H9 (cell line): ENCODE data around the gene IRF2BP1. TPM values are rescaled to one million over a fixed set of nuclear protein-coding genes. Genes with fewer than 3 reads are reported as not detected.

Experiments
- DNase-seq: peaks from one replicate; pipeline ENCODE4 v3.0.0-alpha.2; 2017
- H2AFZ ChIP-seq: one replicate; pipeline ENCODE4 v1.6.1; 2013; ENCODE audit warnings: mild to moderate bottlenecking, low read length, control low read depth, moderate library complexity
- H2AK5ac ChIP-seq: 2 replicates; pipeline ENCODE4 v1.6.1; 2013; ENCODE audit warnings: low read length, control low read depth, mixed read lengths; ENCODE audit not compliant: insufficient read length
- H2BK120ac ChIP-seq: one replicate; pipeline ENCODE4 v1.6.1; 2013; ENCODE audit warnings: low read depth, mild to moderate bottlenecking, low read length, control low read depth, inconsistent platforms; ENCODE audit not compliant: poor library complexity, severe bottlenecking
- H2BK12ac ChIP-seq: 2 replicates; pipeline ENCODE4 v1.6.1; 2013; ENCODE audit warnings: low read length, control low read depth, mixed read lengths, low read depth; ENCODE audit not compliant: insufficient read length
- H2BK15ac ChIP-seq: 2 replicates; pipeline ENCODE4 v1.6.1; 2013; ENCODE audit warnings: low read depth, low read length, control low read depth
- H2BK20ac ChIP-seq: one replicate; pipeline ENCODE4 v1.6.1; 2013; ENCODE audit warnings: low read depth, mild to moderate bottlenecking, low read length, control low read depth, inconsistent platforms; ENCODE audit not compliant: poor library complexity, severe bottlenecking
- H2BK5ac ChIP-seq: 2 replicates; pipeline ENCODE4 v1.6.1; 2013; ENCODE audit warnings: low read length, control low read depth, mixed read lengths; ENCODE audit not compliant: insufficient read length
- H3K14ac ChIP-seq: 2 replicates; pipeline ENCODE4 v1.6.1; 2013; ENCODE audit warnings: low read length, control low read depth; ENCODE audit not compliant: insufficient read depth
- H3K18ac ChIP-seq: 2 replicates; pipeline ENCODE4 v1.6.1; 2013; ENCODE audit warnings: low read depth, mild to moderate bottlenecking, mixed read lengths, low read length, control low read depth; ENCODE audit not compliant: insufficient read length
- H3K23ac ChIP-seq: 2 replicates; pipeline ENCODE4 v1.6.1; 2013; ENCODE audit warnings: low read length, control low read depth, mixed read lengths, low read depth; ENCODE audit not compliant: insufficient read length
- H3K23me2 ChIP-seq: 2 replicates; pipeline ENCODE4 v1.6.1; 2013; ENCODE audit warnings: low read depth, mild to moderate bottlenecking, mixed read lengths, low read length, control low read depth; ENCODE audit not compliant: insufficient read length, poor library complexity, severe bottlenecking
- H3K27ac ChIP-seq: 2 replicates; pipeline ENCODE4 v1.5.1; 2013; ENCODE audit warnings: low read length, control low read depth, mixed read lengths, low read depth; ENCODE audit not compliant: insufficient read length
- H3K27me3 ChIP-seq: 2 replicates; pipeline ENCODE4 v1.6.1; 2013; ENCODE audit warnings: low read length, control low read depth, inconsistent platforms; ENCODE audit not compliant: insufficient read depth
- H3K4ac ChIP-seq: 2 replicates; pipeline ENCODE4 v1.6.1; 2013; ENCODE audit warnings: low read depth, mild to moderate bottlenecking, control low read depth, inconsistent platforms, low read length, moderate library complexity
- H3K4me1 ChIP-seq: 2 replicates; pipeline ENCODE4 v1.6.1; 2013; ENCODE audit warnings: low read length, control low read depth, inconsistent platforms; ENCODE audit not compliant: insufficient read depth
- H3K4me2 ChIP-seq: 2 replicates; pipeline ENCODE4 v1.6.1; 2013; ENCODE audit warnings: low read length, control low read depth, mixed read lengths; ENCODE audit not compliant: insufficient read length, insufficient read depth
- H3K56ac ChIP-seq: 2 replicates; pipeline ENCODE4 v1.6.1; 2013; ENCODE audit warnings: low read depth, mild to moderate bottlenecking, mixed read lengths, low read length, control low read depth; ENCODE audit not compliant: insufficient read length
- H3K79me1 ChIP-seq: 2 replicates; pipeline ENCODE4 v1.6.1; 2013; ENCODE audit warnings: low read depth, mild to moderate bottlenecking, moderate library complexity, low read length, control low read depth, inconsistent platforms; ENCODE audit not compliant: insufficient read depth, poor library complexity, severe bottlenecking
- H3K79me2 ChIP-seq: 2 replicates; pipeline ENCODE4 v1.6.1; 2013; ENCODE audit warnings: low read length, control low read depth, inconsistent platforms; ENCODE audit not compliant: insufficient read depth
- H3K9ac ChIP-seq: 2 replicates; pipeline ENCODE4 v1.6.1; 2013; ENCODE audit warnings: low read length, control low read depth, mixed read lengths; ENCODE audit not compliant: insufficient read length; ENCODE audit errors: extremely low read depth
- H3K9me3 ChIP-seq: one replicate; pipeline ENCODE4 v1.6.1; 2013; ENCODE audit warnings: low read depth, low read length, inconsistent platforms; ENCODE audit not compliant: control insufficient read depth
- H3T11ph ChIP-seq: one replicate; pipeline ENCODE4 v1.6.1; 2013; ENCODE audit warnings: mild to moderate bottlenecking, low read length, control low read depth, inconsistent platforms
- H4K20me1 ChIP-seq: one replicate; pipeline ENCODE4 v1.6.1; 2013; ENCODE audit not compliant: control insufficient read depth, insufficient read length, insufficient read depth
- H4K5ac ChIP-seq: 2 replicates; pipeline ENCODE4 v1.6.1; 2013; ENCODE audit warnings: low read depth, mild to moderate bottlenecking, mixed read lengths, low read length, control low read depth; ENCODE audit not compliant: insufficient read length
- H4K8ac ChIP-seq: replicated peaks from 2 replicates; pipeline ENCODE4 v1.6.1; 2013; ENCODE audit warnings: low read length, control low read depth, mixed read lengths, low read depth; ENCODE audit not compliant: insufficient read length
- H4K91ac ChIP-seq: 2 replicates; pipeline ENCODE4 v1.6.1; 2013; ENCODE audit warnings: low read depth, mild to moderate bottlenecking, moderate library complexity, mixed read lengths, low read length, control low read depth; ENCODE audit not compliant: insufficient read length
- H3K27ac Mint-ChIP-seq, 3 experiments: 2 replicates in 2 of 3; 3 replicates in 1 of 3; pipeline ENCODE4 v1.8.0; 2020 to 2021; ENCODE audit warnings: mixed read lengths in 3 of 3, mild to moderate bottlenecking in 1 of 3, moderate library complexity in 1 of 3
- H3K27me3 Mint-ChIP-seq: 2 replicates; pipeline ENCODE4 v1.8.0; 2021; ENCODE audit warnings: low read depth, mild to moderate bottlenecking, moderate library complexity, mixed read lengths
- H3K36me3 Mint-ChIP-seq, 3 experiments: 2 replicates in 2 of 3; 3 replicates in 1 of 3; pipeline ENCODE4 v1.8.0; 2020 to 2021; ENCODE audit warnings: low read depth in 3 of 3, mixed read lengths in 3 of 3; ENCODE audit not compliant: insufficient read depth in 1 of 3
- H3K4me1 Mint-ChIP-seq, 2 experiments: 2 replicates each; pipeline ENCODE4 v1.8.0; 2020; ENCODE audit warnings: mixed read lengths in 2 of 2
- H3K4me3 Mint-ChIP-seq, 2 experiments: 2 replicates in 1 of 2; 3 replicates in 1 of 2; pipeline ENCODE4 v1.8.0; 2020 to 2021; ENCODE audit warnings: mild to moderate bottlenecking in 2 of 2, mixed read lengths in 2 of 2, moderate library complexity in 1 of 2
- H3K9me3 Mint-ChIP-seq, 2 experiments: 2 replicates in 1 of 2; 3 replicates in 1 of 2; pipeline ENCODE4 v1.8.0; 2020; ENCODE audit warnings: mild to moderate bottlenecking in 2 of 2, mixed read lengths in 2 of 2, moderate library complexity in 1 of 2
- WGBS: extraction: QIAGEN DNeasy Blood & Tissue Kit; methylation state at CpG from one replicate; pipeline ENCODE4 v1.1.7; 2013; ENCODE audit warnings: missing lambda C conversion rate, low lambda C conversion rate, mixed read lengths; ENCODE audit not compliant: insufficient read length; ENCODE audit errors: extremely low coverage; 5-methylcytosine and 5-hydroxymethylcytosine counted together
- total RNA-seq: library from RNA; stranded (reverse); gene quantifications from 2 replicates; pipeline ENCODE4 v1.2.1, GENCODE V29; 2021
- TF ChIP-seq, protein P1 (sequence below): fragments of 200-600 bp; sonication (generic); conservative IDR thresholded peaks from 3 replicates; pipeline ENCODE4 v1.8.0; 2021; ENCODE audit warnings: antibody characterized with exemption, mild to moderate bottlenecking

The IRF2BP1 gene
- total RNA-seq, 1 experiment from 2014 or later = 28.2 TPM

- Histone ChIP-seq H3K56ac (no peak overlapping the region), H4K91ac (no peak overlapping the region), H3K9me3 (no peaks in the 10 kb centered on the region), H2BK20ac (no peak overlapping the region), H2BK15ac (no peak overlapping the region), H3K79me1 (no peaks in the 10 kb centered on the region), H3K27ac (no peak overlapping the region), H2AFZ (no peak overlapping the region), H2BK5ac (no peak overlapping the region), H2BK12ac (no peak overlapping the region), H3K9ac (no peak overlapping the region), H3K23me2 (no peaks in the 10 kb centered on the region), H3K4ac (no peak overlapping the region), H3K4me1 (no peaks in the 10 kb centered on the region), H3T11ph (no peak overlapping the region), H4K5ac (no peak overlapping the region), H4K8ac (no peak overlapping the region), H3K14ac (no peak overlapping the region), H4K20me1 (no peaks in the 10 kb centered on the region), H3K4me2 (no peak overlapping the region), H3K18ac (no peak overlapping the region), H3K23ac (no peak overlapping the region), H3K79me2 (peaks cover 3% of the 10 kb centered on the region; the same call in 1 of the 2 replicates), H2AK5ac (no peak overlapping the region), H2BK120ac (no peak overlapping the region), H3K27me3 (no peaks in the 10 kb centered on the region)
- Mint-ChIP-seq H3K27me3 (no peaks in the 10 kb centered on the region), H3K4me3 (no peak overlapping the region; a peak in 1 of 5 replicates), H3K9me3 (no peaks in the 10 kb centered on the region), H3K36me3 (peaks cover 37 to 73% (median 61%) of the 10 kb centered on the region in 3 experiments), H3K4me1 (no peaks in the 10 kb centered on the region), H3K27ac (peak overlapping the region in 1 of 3 experiments; percentile 44; a peak in 2 of 7 replicates)
- WGBS = no CpG with 5 or more reads among the region's 7 CpGs
- TF ChIP-seq, protein P1, sequence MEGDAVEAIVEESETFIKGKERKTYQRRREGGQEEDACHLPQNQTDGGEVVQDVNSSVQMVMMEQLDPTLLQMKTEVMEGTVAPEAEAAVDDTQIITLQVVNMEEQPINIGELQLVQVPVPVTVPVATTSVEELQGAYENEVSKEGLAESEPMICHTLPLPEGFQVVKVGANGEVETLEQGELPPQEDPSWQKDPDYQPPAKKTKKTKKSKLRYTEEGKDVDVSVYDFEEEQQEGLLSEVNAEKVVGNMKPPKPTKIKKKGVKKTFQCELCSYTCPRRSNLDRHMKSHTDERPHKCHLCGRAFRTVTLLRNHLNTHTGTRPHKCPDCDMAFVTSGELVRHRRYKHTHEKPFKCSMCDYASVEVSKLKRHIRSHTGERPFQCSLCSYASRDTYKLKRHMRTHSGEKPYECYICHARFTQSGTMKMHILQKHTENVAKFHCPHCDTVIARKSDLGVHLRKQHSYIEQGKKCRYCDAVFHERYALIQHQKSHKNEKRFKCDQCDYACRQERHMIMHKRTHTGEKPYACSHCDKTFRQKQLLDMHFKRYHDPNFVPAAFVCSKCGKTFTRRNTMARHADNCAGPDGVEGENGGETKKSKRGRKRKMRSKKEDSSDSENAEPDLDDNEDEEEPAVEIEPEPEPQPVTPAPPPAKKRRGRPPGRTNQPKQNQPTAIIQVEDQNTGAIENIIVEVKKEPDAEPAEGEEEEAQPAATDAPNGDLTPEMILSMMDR = no peak
- no peak for DNase-seq
Measured at GRCh38 chr19:45852983-45853382, 33.0 kb downstream of the IRF2BP1 start.
